ENCODE measurements around the gene AFAP1.
A peak's percentile ranks its signal among the peaks of the same experiment; 100 is the strongest.

Gene AFAP1

GRCh38 chr4:7892212-7893019, 47.2 kb downstream of the AFAP1 start:
- DNase-seq (ENCODE audit: low spot score) = no peak

GRCh38 chr4:7890635-7891393, 48.8 kb downstream of the AFAP1 start:
- peak; percentile 41 for DNase-seq (ENCODE audit: low spot score)

- DNase-seq (ENCODE audit: low spot score) = no peak
Observed at GRCh38 chr4:7887436-7887835, 52.2 kb downstream of the AFAP1 start.

GRCh38 chr4:7886007-7886973, 53.4 kb downstream of the AFAP1 start:
- no peak for DNase-seq (ENCODE audit: low spot score)

- DNase-seq (ENCODE audit: low spot score) = no peak
Observed at GRCh38 chr4:7885216-7886006, 54.2 kb downstream of the AFAP1 start.

- no peak for DNase-seq (ENCODE audit: low spot score)
Observed at GRCh38 chr4:7880683-7881082, 59.0 kb downstream of the AFAP1 start.

- DNase-seq (ENCODE audit: low spot score) = no peak
Observed at GRCh38 chr4:7879127-7879526, 60.5 kb downstream of the AFAP1 start.

GRCh38 chr4:7878323-7878722, 61.3 kb downstream of the AFAP1 start:
- no peak for DNase-seq (ENCODE audit: low spot score)

GRCh38 chr4:7877176-7877575, 62.5 kb downstream of the AFAP1 start:
- DNase-seq (ENCODE audit: low spot score) = no peak

- no peak for DNase-seq (ENCODE audit: low spot score)
Observed at GRCh38 chr4:7876201-7876875, 63.3 kb downstream of the AFAP1 start.

- DNase-seq (ENCODE audit: low spot score) = no peak
Observed at GRCh38 chr4:7874838-7875237, 64.8 kb downstream of the AFAP1 start.

- DNase-seq (ENCODE audit: low spot score) = no peak
Observed at GRCh38 chr4:7873881-7874280, 65.8 kb downstream of the AFAP1 start.

GRCh38 chr4:7872264-7872771, 67.3 kb downstream of the AFAP1 start:
- DNase-seq (ENCODE audit: low spot score) = no peak

- no peak for DNase-seq (ENCODE audit: low spot score)
Observed at GRCh38 chr4:7871356-7871755, 68.3 kb downstream of the AFAP1 start.

- DNase-seq (ENCODE audit: low spot score) = no peak
Observed at GRCh38 chr4:7868892-7869471, 70.7 kb downstream of the AFAP1 start.

GRCh38 chr4:7868436-7868775, 71.3 kb downstream of the AFAP1 start:
- DNase-seq (ENCODE audit: low spot score) = no peak

GRCh38 chr4:7867701-7868435, 71.8 kb downstream of the AFAP1 start:
- DNase-seq (ENCODE audit: low spot score) = no peak

- DNase-seq (ENCODE audit: low spot score) = no peak
Observed at GRCh38 chr4:7867191-7867590, 72.5 kb downstream of the AFAP1 start.

- no peak for DNase-seq (ENCODE audit: low spot score)
Observed at GRCh38 chr4:7865533-7865932, 74.1 kb downstream of the AFAP1 start.

GRCh38 chr4:7864685-7865084, 75.0 kb downstream of the AFAP1 start:
- DNase-seq (ENCODE audit: low spot score) = no peak

All from LoVo (cell line).